ENCODE data around the gene CSN3. TPM values are rescaled to one million over a fixed set of nuclear protein-coding genes. Genes with fewer than 3 reads are reported as not detected.

The CSN3 gene
- total RNA-seq, 1 donor from 2014 or later: not detected

DNA sequence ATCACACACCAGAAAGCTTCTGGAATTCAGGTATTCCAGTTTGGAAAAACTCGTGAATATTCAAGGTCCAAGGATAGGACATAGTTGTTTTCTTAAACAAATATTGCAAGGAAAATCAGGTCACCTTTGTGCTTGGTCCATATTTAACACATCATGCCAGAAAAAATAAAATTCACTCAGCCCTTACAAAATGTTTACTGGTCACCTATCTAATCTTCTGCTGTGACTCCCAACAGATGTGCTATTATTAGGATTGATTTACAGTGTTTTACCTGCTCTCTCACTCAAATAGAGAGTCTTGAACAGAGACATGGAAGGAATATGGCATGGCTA, 9.5 kb downstream of the CSN3 start:
- H3K4me3 ChIP-seq: no peak overlapping the region
- TF ChIP-seq EZH2phosphoT487 (IDR thresholded peaks at IDR 0.05): no peak
- TF ChIP-seq CTCF (IDR thresholded peaks at IDR 0.05): no peak
- TF ChIP-seq EZH2 (IDR thresholded peaks at IDR 0.05): no peak
- H3K4me1 ChIP-seq: no peaks in the 10 kb centered on the region

GRCh38 chr4:70269674-70270073, 27.3 kb downstream of the CSN3 start:
- Histone ChIP-seq H3K4me1 (no peaks in the 10 kb centered on the region), H4K20me1 (ENCODE audit: low read depth) (no peaks in the 10 kb centered on the region), H3K4me2 (no peak overlapping the region), H3K27me3 (no peaks in the 10 kb centered on the region), H3K36me3 (no peaks in the 10 kb centered on the region), H3F3A (ENCODE audit: low read depth) (no peaks in the 10 kb centered on the region), H3K4me3 (no peak overlapping the region), H3K27ac (no peak overlapping the region), H2AFZ (replicated peaks) (no peak overlapping the region), H3K79me2 (ENCODE audit: low read depth) (no peaks in the 10 kb centered on the region), H3K9me3 (ENCODE audit: low read depth) (no peaks in the 10 kb centered on the region), H3K9ac (no peak overlapping the region)
- no peaks in the 10 kb centered on the region for H3K9me3 Mint-ChIP-seq
- DNase-seq (ENCODE audit: low spot score): peak; percentile 12
- no peaks in the 10 kb centered on the region for H3K4me1 Mint-ChIP-seq
- no peaks in the 10 kb centered on the region for H3K27me3 Mint-ChIP-seq (ENCODE audit: insufficient read depth, low read depth)
- H3K4me3 Mint-ChIP-seq: no peak overlapping the region
- TF ChIP-seq CTCF (IDR thresholded peaks at IDR 0.05) (peak; percentile 43), EZH2phosphoT487 (IDR thresholded peaks at IDR 0.05) (no peak)
- no peak overlapping the region for H3K27ac Mint-ChIP-seq
- no peaks in the 10 kb centered on the region for H3K36me3 Mint-ChIP-seq

More for the DNA sequence above, 9.5 kb downstream of the CSN3 start:
- Histone ChIP-seq H3K9me3 (ENCODE audit: low read depth) (no peaks in the 10 kb centered on the region), H3K27ac (no peak overlapping the region), H3F3A (ENCODE audit: low read depth) (no peaks in the 10 kb centered on the region), H3K79me2 (ENCODE audit: low read depth) (no peaks in the 10 kb centered on the region), H3K27me3 (no peaks in the 10 kb centered on the region), H4K20me1 (ENCODE audit: low read depth) (no peaks in the 10 kb centered on the region), H3K36me3 (no peaks in the 10 kb centered on the region), H3K9ac (no peak overlapping the region), H2AFZ (replicated peaks) (no peak overlapping the region), H3K4me2 (no peak overlapping the region)
- Mint-ChIP-seq H3K4me1 (no peaks in the 10 kb centered on the region), H3K27ac (no peak overlapping the region), H3K4me3 (no peak overlapping the region), H3K27me3 (ENCODE audit: insufficient read depth, low read depth) (peaks cover 4% of the 10 kb centered on the region), H3K36me3 (no peaks in the 10 kb centered on the region), H3K9me3 (no peaks in the 10 kb centered on the region)
- no peak for DNase-seq (ENCODE audit: low spot score)

GRCh38 chr4:70277121-70277520, 34.7 kb downstream of the CSN3 start:
- H3K4me3 ChIP-seq: no peak overlapping the region
- H3K9ac ChIP-seq: no peak overlapping the region
- no peak for DNase-seq (ENCODE audit: low spot score)
- Mint-ChIP-seq H3K9me3 (no peaks in the 10 kb centered on the region), H3K27me3 (ENCODE audit: insufficient read depth, low read depth) (peaks cover 2% of the 10 kb centered on the region), H3K4me1 (no peaks in the 10 kb centered on the region), H3K27ac (no peak overlapping the region), H3K4me3 (no peak overlapping the region), H3K36me3 (no peaks in the 10 kb centered on the region)
- no peaks in the 10 kb centered on the region for H3K36me3 ChIP-seq
- no peaks in the 10 kb centered on the region for H3K4me1 ChIP-seq
- no peaks in the 10 kb centered on the region for H3K79me2 ChIP-seq (ENCODE audit: low read depth)
- no peak overlapping the region for H3K4me2 ChIP-seq
- H3K27ac ChIP-seq: no peak overlapping the region
- H2AFZ ChIP-seq (replicated peaks): no peak overlapping the region
- H3F3A ChIP-seq (ENCODE audit: low read depth): no peaks in the 10 kb centered on the region
- H3K9me3 ChIP-seq (ENCODE audit: low read depth): no peaks in the 10 kb centered on the region
- no peaks in the 10 kb centered on the region for H3K27me3 ChIP-seq
- no peak for TF ChIP-seq EZH2 (IDR thresholded peaks at IDR 0.05)
- TF ChIP-seq EZH2phosphoT487 (IDR thresholded peaks at IDR 0.05): no peak
- TF ChIP-seq CTCF (IDR thresholded peaks at IDR 0.05): no peak
- no peaks in the 10 kb centered on the region for H4K20me1 ChIP-seq (ENCODE audit: low read depth)

DNA sequence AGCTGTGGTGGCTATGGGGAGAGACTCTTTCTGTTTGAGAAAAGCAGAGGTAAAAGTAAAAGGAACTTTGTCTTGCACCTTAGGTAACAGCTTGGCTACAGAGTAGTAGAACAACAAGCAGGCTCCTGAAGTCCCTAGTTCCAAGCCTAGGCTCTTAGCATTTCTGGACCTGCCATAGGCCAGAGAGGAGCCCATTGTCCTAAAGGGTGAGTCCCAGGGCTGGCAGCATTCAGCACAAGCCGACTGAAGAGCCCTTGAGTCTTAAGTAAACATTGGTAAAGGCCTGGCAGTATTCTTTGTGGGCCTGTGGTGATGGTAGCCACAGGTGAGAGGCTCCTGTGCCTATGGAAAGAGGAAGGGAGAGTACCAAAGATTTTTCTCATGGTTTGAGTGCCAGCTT, 38.2 kb downstream of the CSN3 start:
- no peak overlapping the region for H3K27ac ChIP-seq
- no peaks in the 10 kb centered on the region for H3K36me3 ChIP-seq
- H3K9ac ChIP-seq: no peak overlapping the region
- H3K4me1 Mint-ChIP-seq: no peaks in the 10 kb centered on the region
- no peak overlapping the region for H2AFZ ChIP-seq (replicated peaks)
- H3K9me3 Mint-ChIP-seq: no peaks in the 10 kb centered on the region
- peaks cover 2% of the 10 kb centered on the region for H3K27me3 Mint-ChIP-seq (ENCODE audit: insufficient read depth, low read depth)
- no peaks in the 10 kb centered on the region for H3K79me2 ChIP-seq (ENCODE audit: low read depth)
- DNase-seq (ENCODE audit: low spot score): no peak
- no peaks in the 10 kb centered on the region for H3K4me1 ChIP-seq
- H3K4me3 ChIP-seq: no peak overlapping the region
- no peaks in the 10 kb centered on the region for H3K9me3 ChIP-seq (ENCODE audit: low read depth)
- no peak for TF ChIP-seq EZH2 (IDR thresholded peaks at IDR 0.05)
- no peak for TF ChIP-seq CTCF (IDR thresholded peaks at IDR 0.05)
- no peak for TF ChIP-seq EZH2phosphoT487 (IDR thresholded peaks at IDR 0.05)
- no peak overlapping the region for H3K27ac Mint-ChIP-seq
- no peaks in the 10 kb centered on the region for H4K20me1 ChIP-seq (ENCODE audit: low read depth)
- no peak overlapping the region for H3K4me2 ChIP-seq
- H3K4me3 Mint-ChIP-seq: no peak overlapping the region
- H3K36me3 Mint-ChIP-seq: no peaks in the 10 kb centered on the region
- no peaks in the 10 kb centered on the region for H3F3A ChIP-seq (ENCODE audit: low read depth)
- H3K27me3 ChIP-seq: no peaks in the 10 kb centered on the region

Data from neural progenitor cell (in vitro differentiated cells).